ENCODE measurements around the gene C6orf15.

DNA sequence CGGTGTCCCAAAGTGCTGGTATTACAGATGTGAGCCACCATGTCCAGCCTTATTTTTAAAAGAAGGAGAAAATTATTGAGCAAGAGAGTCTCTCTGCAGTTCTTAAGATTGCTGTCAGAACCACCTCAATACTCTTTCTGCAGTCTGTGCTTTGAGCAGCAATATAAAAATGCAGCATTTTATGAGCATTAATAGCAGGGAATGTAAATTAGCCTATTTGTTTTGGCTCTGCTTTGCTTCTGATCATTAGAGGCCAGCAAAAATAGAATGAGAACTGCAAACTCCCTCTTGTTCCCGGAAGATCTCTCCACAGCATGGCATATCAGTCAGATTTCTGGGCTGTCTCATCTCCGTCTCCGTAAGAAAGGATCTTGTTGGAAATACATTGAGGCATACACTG, 35.8 kb downstream of the C6orf15 start:
- TF ChIP-seq, protein P1, sequence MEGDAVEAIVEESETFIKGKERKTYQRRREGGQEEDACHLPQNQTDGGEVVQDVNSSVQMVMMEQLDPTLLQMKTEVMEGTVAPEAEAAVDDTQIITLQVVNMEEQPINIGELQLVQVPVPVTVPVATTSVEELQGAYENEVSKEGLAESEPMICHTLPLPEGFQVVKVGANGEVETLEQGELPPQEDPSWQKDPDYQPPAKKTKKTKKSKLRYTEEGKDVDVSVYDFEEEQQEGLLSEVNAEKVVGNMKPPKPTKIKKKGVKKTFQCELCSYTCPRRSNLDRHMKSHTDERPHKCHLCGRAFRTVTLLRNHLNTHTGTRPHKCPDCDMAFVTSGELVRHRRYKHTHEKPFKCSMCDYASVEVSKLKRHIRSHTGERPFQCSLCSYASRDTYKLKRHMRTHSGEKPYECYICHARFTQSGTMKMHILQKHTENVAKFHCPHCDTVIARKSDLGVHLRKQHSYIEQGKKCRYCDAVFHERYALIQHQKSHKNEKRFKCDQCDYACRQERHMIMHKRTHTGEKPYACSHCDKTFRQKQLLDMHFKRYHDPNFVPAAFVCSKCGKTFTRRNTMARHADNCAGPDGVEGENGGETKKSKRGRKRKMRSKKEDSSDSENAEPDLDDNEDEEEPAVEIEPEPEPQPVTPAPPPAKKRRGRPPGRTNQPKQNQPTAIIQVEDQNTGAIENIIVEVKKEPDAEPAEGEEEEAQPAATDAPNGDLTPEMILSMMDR (IDR thresholded peaks at IDR 0.05): no peak
- TF ChIP-seq POLR2A (IDR thresholded peaks at IDR 0.05): no peak

Data from esophagus squamous epithelium (tissue), 4 donors.